Motor neuron (in vitro differentiated cells): ENCODE results near the gene GGTLC3. TPM values are rescaled to one million over a fixed set of nuclear protein-coding genes. Genes with fewer than 3 reads are reported as not detected.
"Not testable (repeated sequence)": the region's sequence is repeated elsewhere in the genome, so short reads cannot be mapped to it uniquely, and the experiment has no call there.

Source experiments
- ATAC-seq, 8 experiments: fragments of 200-7000 bp; cut with Tn5 transposase; replicated peaks in 6 of 8; 2 replicates each; pipeline ENCODE4 v1.8.0; 2021; ENCODE audit warnings: mild to moderate bottlenecking in 8 of 8, moderate library complexity in 8 of 8
- H3K27ac ChIP-seq, 2 donors: fragments of 250-450 bp; sonication (Bioruptor Pico); 2 replicates each; pipeline ENCODE4 v1.9.0; 2021; ENCODE audit warnings: antibody characterized with exemption in 2 of 2, mild to moderate bottlenecking in 2 of 2, moderate library complexity in 1 of 2
- H3K4me1 ChIP-seq, 2 donors: fragments of 250-450 bp; sonication (Bioruptor Pico); replicated peaks in 1 of 2; 2 replicates each; pipeline ENCODE4 v1.6.1; 2021; ENCODE audit warnings: antibody characterized with exemption in 2 of 2, mild to moderate bottlenecking in 2 of 2, moderate library complexity in 1 of 2
- H3K4me3 ChIP-seq, 5 donors: fragments of 250-450 bp; sonication (Bioruptor Pico); 2 replicates each; pipeline ENCODE4 v1.9.0; 2021; ENCODE audit warnings: antibody characterized with exemption in 5 of 5, mild to moderate bottlenecking in 5 of 5, moderate library complexity in 4 of 5
- WGBS, 10 experiments: fragments of 450-650 bp; shearing (Covaris generic); methylation state at CpG; one replicate each; pipeline ENCODE4 v1.0.0; 2022; 5-methylcytosine and 5-hydroxymethylcytosine counted together
- in situ Hi-C, 9 experiments: fragments of 400-800 bp; cut with MboI; loops; one replicate each; pipeline ENCODE4 v1.15.0; 2021; ENCODE audit warnings: low sequenced_read_pairs in 9 of 9, low pct_unique_long_range_greater_than_20kb in 2 of 9; ENCODE audit not compliant: unreplicated experiment in 9 of 9
- total RNA-seq, 8 experiments: library from RNA; unstranded; fragments of 300-600 nt; gene quantifications; 2 replicates each; pipeline versions ENCODE4 v1.2.3 to v1.2.4, GENCODE V29; 2022

GGTLC3 gene
- not detected for total RNA-seq

DNA sequence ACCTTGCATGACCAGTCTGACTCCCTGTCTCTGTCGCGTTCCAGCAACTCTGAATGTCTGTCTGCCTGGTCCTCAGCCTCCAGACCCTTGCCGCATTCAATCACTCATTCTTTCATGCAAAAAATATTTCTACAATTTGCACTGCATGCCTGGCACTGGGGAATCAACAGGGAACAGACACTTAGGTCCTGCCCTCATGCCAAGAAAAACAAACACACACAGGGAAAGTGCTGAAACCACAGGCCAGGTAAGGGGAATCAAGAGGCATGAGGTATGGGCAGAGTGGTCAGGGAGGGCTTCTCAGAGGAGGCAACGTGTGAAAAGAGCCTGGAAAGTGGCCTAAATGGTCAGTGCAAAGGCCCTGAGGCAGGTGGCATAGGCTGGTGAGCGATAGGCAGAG lies at the start of gene GGTLC3:
TSS of gene GGTLC3 (minus strand) at position 101 of the 400 bp plus-strand sequence. CDS start 264 bp downstream, outside the sequence.
- H3K4me1 ChIP-seq, ATAC-seq, H3K4me3 ChIP-seq, in situ Hi-C loops, H3K27ac ChIP-seq: not testable (repeated sequence)
- WGBS, 10 experiments: no CpG with 5 or more reads among the region's 5 CpGs

- in situ Hi-C loops, H3K4me1 ChIP-seq, ATAC-seq, H3K4me3 ChIP-seq, H3K27ac ChIP-seq: not testable (repeated sequence)
- WGBS, 10 experiments: no CpG with 5 or more reads among the region's 16 CpGs
Measured at GRCh38 chr22:18560099-18560974, 42.4 kb upstream of the GGTLC3 start.

DNA sequence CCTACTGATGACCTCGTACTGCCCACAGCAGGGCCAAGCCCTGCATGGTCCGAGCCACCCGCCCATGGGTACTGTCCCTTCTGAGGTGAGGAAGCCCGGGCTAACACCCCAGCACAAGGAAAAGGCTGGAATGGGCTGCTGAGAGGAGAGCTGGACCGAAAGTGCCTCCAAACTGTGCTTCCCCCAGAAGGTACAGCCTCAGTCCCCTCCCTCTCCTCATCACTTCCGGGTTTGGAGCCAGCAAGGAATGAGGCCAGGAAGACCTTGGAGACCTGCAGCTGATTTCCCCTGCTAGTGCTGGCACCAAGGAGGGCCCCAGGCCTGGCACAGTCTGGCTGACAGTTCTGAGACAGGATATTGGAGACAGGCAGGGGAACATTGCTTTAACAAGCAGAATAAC lies 41.0 kb upstream of the GGTLC3 start:
- in situ Hi-C loops, H3K4me1 ChIP-seq, H3K4me3 ChIP-seq, H3K27ac ChIP-seq: not testable (repeated sequence)
- WGBS, 10 experiments: no CpG with 5 or more reads among the region's 6 CpGs
- peak in 3 of 8 experiments; percentile 11 to 53 (median 34) for ATAC-seq

DNA sequence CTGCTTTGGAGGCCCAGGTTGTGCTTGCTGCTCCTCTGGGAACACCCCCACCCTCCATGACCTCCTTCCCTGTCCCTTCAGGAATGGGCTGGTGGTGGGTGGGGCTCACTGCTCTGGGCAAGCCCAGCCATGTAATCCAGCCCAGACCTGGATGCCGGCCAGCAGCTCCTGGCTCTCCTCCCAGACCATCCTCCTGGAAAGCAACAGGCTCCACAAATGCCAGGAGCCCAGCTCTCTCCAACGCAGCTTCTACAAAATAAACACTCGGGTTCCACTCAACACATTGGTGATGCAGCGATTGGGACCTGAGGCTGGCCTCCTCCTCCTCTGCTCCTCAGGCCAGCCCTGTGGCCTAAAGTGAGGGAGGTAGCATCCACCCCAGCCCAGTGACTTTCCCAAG lies 40.6 kb upstream of the GGTLC3 start:
- WGBS, 10 experiments: no CpG with 5 or more reads among the region's 4 CpGs
- H3K4me3 ChIP-seq, in situ Hi-C loops, H3K27ac ChIP-seq, H3K4me1 ChIP-seq: not testable (repeated sequence)
- peak; percentile 34 to 92 (median 72) for ATAC-seq

GRCh38 chr22:18554280-18555256 lies 36.6 kb upstream of the GGTLC3 start:
- H3K27ac ChIP-seq, H3K4me3 ChIP-seq, H3K4me1 ChIP-seq, in situ Hi-C loops: not testable (repeated sequence)
- peak in 7 of 8 experiments; percentile 1 to 43 (median 26) for ATAC-seq
- no CpG with 5 or more reads among the region's 22 CpGs for WGBS, 10 experiments

GRCh38 chr22:18552839-18553597 lies 35.1 kb upstream of the GGTLC3 start:
- in situ Hi-C loops, H3K4me3 ChIP-seq, H3K4me1 ChIP-seq: not testable (repeated sequence)
- WGBS, 10 experiments: no CpG with 5 or more reads among the region's 19 CpGs
- peak; percentile 82 to 98 (median 94) for ATAC-seq
- H3K27ac ChIP-seq: peak overlapping the region in 1 of 2 donors; percentile 80

DNA sequence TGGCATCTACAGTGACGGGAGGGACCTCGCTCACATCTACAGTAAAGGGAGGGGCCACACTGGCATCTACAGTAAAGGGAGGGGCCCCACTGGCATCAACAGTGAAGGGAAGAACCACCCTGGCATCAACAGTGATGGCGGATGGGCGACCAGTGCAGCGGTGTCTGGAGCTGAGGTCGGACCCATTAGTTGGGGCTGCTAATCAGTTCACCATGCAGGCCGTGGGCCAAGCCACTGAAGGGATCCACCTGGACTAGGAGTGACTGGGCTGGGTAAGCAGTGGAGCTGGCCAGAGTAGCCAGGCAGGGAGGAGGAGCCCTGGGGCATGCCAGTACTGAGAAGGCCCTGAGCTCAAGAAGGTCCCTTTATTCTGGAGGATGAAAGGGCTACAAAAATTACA lies 33.1 kb upstream of the GGTLC3 start:
- ATAC-seq, in situ Hi-C loops, H3K4me1 ChIP-seq, H3K27ac ChIP-seq, H3K4me3 ChIP-seq: not testable (repeated sequence)
- no CpG with 5 or more reads among the region's 7 CpGs for WGBS, 10 experiments

DNA sequence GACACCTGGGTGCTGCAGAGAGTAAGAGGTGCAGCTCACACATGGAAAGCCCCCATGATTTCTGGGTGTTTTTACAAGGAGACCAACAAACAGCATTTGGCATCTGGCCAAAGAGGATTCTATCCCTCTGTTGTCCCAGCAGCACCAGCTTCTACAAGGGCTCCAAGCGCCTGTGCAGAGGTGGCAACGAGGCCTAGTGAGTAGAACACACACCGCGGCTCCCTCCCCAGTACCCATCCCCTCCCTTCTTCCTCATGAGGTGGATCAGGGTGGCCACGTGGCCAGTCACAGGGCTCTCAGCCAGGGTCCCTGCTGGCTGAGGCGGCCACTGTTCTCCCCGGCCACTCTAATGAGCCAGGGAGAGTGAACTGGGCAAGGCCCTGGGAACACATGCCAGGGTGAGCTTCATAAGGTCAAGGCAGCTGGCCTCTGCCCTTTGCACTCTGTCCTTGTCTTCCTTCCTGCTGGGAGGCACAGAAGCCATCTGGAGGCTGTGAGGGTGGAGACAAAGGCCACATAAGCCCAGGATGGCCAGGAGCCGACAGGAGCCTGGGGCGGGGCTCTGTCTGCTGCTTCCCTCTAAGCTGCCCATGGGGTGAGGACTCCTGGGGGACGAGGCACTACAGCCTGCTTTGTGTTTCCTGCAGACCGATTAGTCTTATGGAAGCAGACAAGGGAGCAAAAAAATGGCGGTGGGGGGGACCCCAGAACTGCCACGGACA lies 31.7 kb upstream of the GGTLC3 start:
- ATAC-seq: peak in 3 of 8 experiments; percentile 6 to 11 (median 9)
- no CpG with 5 or more reads among the region's 13 CpGs for WGBS, 10 experiments
- H3K27ac ChIP-seq, in situ Hi-C loops, H3K4me3 ChIP-seq, H3K4me1 ChIP-seq: not testable (repeated sequence)

DNA sequence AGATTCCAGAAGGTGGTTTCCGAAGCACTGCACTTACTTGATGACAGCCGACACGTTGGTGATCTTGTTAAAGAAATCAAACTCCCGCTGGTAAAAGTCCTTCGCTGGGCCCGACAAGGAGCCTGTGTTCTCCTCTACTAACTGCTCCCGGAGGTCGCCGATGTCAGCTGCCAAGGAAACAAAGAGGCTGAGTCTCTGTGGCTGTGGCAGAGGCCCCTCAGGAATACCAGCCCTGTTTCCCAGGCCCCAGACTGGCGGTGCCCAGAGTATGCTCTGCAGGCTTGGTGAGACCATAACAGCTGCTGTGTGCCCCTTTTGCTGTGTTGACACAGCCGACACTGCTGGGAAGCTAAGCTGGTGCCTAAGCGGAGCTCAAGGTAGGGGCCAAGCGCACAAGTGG lies 26.7 kb upstream of the GGTLC3 start:
- H3K4me3 ChIP-seq, H3K27ac ChIP-seq, H3K4me1 ChIP-seq, in situ Hi-C loops: not testable (repeated sequence)
- peak in 3 of 8 experiments; percentile 52 to 82 (median 64) for ATAC-seq
- no CpG with 5 or more reads among the region's 13 CpGs for WGBS, 10 experiments

DNA sequence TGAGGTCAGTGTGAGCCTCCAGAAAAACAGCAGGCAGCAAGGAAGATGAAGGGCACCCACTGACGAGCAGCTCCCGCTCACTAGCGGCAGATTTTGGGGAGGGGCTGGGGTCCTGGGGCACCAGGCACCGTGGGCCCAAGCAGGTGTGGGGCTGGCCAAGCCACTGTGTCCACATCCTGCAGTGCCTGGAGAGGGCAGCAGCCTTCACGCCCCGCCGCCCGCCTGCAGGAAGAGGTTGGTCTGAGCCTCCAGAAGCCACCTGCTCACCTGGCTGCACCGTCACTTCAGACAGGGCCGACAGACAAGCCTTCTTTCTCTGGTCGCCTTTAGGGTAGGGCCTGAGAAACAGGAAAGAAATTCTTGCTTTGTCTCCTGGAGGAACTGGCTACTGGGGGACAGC lies 25.4 kb upstream of the GGTLC3 start:
- ATAC-seq: peak in 1 of 8 experiments; percentile 6
- no CpG with 5 or more reads among the region's 11 CpGs for WGBS, 10 experiments
- H3K4me3 ChIP-seq, H3K4me1 ChIP-seq, in situ Hi-C loops, H3K27ac ChIP-seq: not testable (repeated sequence)

DNA sequence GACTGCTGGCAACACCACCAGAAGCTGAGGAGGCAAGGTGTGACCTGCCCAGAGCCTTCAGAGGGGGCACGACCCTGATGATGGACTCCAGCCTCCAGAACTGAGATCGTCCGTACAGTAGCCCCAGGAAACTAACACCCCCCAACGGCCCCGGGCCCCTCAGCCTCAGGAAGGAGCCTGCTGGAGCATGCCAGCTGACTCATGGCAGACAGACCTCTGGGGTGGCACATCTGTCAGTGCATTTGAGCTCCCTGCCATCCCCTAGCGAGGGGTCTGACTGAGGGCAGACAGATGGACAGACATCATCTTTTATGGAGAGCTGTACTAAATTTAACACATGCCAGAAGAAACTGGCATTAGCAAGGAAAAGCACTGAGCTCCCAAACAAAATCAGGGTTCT lies 22.0 kb upstream of the GGTLC3 start:
- WGBS, 10 experiments: no CpG with 5 or more reads among the region's 6 CpGs

GRCh38 chr22:18534315-18534714 lies 16.4 kb upstream of the GGTLC3 start:
- H3K4me1 ChIP-seq, ATAC-seq, H3K4me3 ChIP-seq, H3K27ac ChIP-seq, in situ Hi-C loops: not testable (repeated sequence)
- no CpG with 5 or more reads among the region's 12 CpGs for WGBS, 10 experiments

More for the DNA sequence above, 22.0 kb upstream of the GGTLC3 start:
- in situ Hi-C loops, H3K27ac ChIP-seq, H3K4me3 ChIP-seq, H3K4me1 ChIP-seq, ATAC-seq: not testable (repeated sequence)
